Erythroblast (primary cell): ENCODE results near the gene BCAN.

Source experiments
- GATA1 ChIP-seq: IDR thresholded peaks from 2 replicates; pipeline ENCODE4 v1.6.1; 2011; ENCODE audit warnings: low read depth, mild to moderate bottlenecking, control low read depth, low read length, moderate library complexity
- POLR2A ChIP-seq: IDR thresholded peaks from 2 replicates; pipeline ENCODE4 v1.6.1; 2011; ENCODE audit warnings: mild to moderate bottlenecking, low read length

- TF ChIP-seq POLR2A (no peak), GATA1 (no peak)
Measured at GRCh38 chr1:156625436-156626078, 16.4 kb upstream of the BCAN start.
